ENCODE results near the gene HNRNPAB. TPM values are rescaled to one million over a fixed set of nuclear protein-coding genes. Genes with fewer than 3 reads are reported as not detected.

The HNRNPAB gene
- total RNA-seq, 1 donor from 2014 or later = 118 TPM

DNA sequence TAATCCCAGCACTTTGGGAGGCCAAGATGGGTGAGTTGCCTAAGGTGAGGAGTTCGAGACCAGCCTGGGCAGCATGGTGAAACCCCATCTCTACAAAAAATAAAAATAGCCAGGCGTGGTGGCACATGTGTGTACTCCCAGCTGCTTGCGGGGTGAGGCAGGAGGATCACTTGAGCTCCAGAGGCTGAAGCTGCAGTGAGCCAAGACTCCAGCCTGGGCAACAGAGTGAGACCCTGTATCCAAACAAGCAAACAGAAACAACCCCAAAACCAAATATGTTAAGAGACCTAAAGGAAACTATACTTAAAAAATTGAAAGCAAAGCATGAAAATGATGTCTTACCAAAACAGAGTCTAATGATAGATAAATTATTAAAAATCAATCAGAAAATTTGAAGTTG, 12.4 kb downstream of the HNRNPAB start:
- Mint-ChIP-seq H3K9me3 (no peaks in the 10 kb centered on the region), H3K27me3 (no peaks in the 10 kb centered on the region), H3K27ac (no peak overlapping the region), H3K36me3 (ENCODE audit: low read depth) (peaks cover 83% of the 10 kb centered on the region), H3K4me3 (no peak overlapping the region), H3K4me1 (peaks cover 20% of the 10 kb centered on the region)
- POLR2A ChIA-PET = interaction anchor here (1.7 kb wide), 1 partner anchor 12 kb away, joined by 13 read pairs; the partner anchor contains the start of gene HNRNPAB
- TF ChIP-seq, protein P1, sequence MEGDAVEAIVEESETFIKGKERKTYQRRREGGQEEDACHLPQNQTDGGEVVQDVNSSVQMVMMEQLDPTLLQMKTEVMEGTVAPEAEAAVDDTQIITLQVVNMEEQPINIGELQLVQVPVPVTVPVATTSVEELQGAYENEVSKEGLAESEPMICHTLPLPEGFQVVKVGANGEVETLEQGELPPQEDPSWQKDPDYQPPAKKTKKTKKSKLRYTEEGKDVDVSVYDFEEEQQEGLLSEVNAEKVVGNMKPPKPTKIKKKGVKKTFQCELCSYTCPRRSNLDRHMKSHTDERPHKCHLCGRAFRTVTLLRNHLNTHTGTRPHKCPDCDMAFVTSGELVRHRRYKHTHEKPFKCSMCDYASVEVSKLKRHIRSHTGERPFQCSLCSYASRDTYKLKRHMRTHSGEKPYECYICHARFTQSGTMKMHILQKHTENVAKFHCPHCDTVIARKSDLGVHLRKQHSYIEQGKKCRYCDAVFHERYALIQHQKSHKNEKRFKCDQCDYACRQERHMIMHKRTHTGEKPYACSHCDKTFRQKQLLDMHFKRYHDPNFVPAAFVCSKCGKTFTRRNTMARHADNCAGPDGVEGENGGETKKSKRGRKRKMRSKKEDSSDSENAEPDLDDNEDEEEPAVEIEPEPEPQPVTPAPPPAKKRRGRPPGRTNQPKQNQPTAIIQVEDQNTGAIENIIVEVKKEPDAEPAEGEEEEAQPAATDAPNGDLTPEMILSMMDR (IDR thresholded peaks at IDR 0.05) = no peak
- ATAC-seq (ENCODE audit: low read depth) (no peak), DNase-seq (no peak)
- CTCF ChIA-PET = no interaction called here
- intact Hi-C loops (cut with micrococcal nuclease) = no loop called here

DNA sequence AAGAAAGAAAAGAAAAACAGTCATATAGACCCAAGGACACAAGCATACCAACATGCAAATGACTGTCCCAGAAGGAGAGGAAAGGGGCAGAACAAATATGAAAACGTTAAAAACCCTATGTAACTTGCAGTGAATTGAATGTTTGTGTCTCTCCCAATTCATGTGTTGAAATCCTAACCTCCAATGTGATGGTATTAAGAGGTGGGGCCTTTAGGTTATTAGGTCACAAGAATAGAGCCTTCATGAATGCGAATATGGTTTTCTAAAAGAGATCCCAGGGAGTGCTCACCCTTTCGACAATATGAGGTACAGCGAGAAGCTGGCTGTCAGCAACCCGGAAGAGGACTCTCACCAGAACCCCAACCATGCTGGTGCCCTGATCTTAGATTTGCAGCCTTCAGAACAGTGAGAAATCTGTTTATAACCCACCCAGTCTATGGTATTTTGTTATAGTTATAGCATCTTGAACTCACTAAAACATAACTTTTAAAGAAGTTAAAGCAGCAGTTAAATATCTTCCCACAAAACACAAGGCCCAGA, 14.0 kb downstream of the HNRNPAB start:
- Mint-ChIP-seq H3K4me1 (peaks cover 22% of the 10 kb centered on the region), H3K36me3 (ENCODE audit: low read depth) (peaks cover 81% of the 10 kb centered on the region), H3K27me3 (no peaks in the 10 kb centered on the region), H3K9me3 (no peaks in the 10 kb centered on the region), H3K4me3 (no peak overlapping the region), H3K27ac (no peak overlapping the region)
- no peak for DNase-seq
- no peak for ATAC-seq (ENCODE audit: low read depth)
- CTCF ChIA-PET = no interaction called here
- TF ChIP-seq, protein P1 (IDR thresholded peaks at IDR 0.05) = no peak
- POLR2A ChIA-PET = no interaction called here
- intact Hi-C loops (cut with micrococcal nuclease) = no loop called here

DNA sequence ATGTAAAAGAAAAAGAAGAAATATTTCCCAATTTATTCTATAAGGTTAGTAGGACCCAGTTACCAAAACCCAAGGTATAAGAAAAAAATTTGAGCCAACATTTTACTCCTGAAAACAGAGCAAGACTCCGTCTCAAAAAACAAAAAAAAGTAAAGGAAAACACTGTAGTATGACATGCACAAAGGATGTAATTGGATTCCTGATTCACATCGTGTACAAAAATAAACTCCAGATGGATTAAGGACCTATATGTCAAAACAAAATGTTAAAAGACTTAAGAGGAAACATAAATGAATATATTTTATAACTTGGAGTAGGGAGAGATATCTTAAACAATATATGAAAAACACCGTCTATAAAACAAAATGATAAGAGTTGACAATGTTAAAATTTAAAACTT, 14.5 kb downstream of the HNRNPAB start:
- CTCF ChIA-PET = no interaction called here
- Mint-ChIP-seq H3K27me3 (no peaks in the 10 kb centered on the region), H3K4me1 (peaks cover 22% of the 10 kb centered on the region), H3K4me3 (no peak overlapping the region), H3K9me3 (no peaks in the 10 kb centered on the region), H3K27ac (no peak overlapping the region), H3K36me3 (ENCODE audit: low read depth) (peaks cover 79% of the 10 kb centered on the region)
- POLR2A ChIA-PET = no interaction called here
- intact Hi-C loops (cut with micrococcal nuclease) = no loop called here
- no peak for DNase-seq
- no peak for ATAC-seq (ENCODE audit: low read depth)
- TF ChIP-seq, protein P1 (IDR thresholded peaks at IDR 0.05) = no peak

DNA sequence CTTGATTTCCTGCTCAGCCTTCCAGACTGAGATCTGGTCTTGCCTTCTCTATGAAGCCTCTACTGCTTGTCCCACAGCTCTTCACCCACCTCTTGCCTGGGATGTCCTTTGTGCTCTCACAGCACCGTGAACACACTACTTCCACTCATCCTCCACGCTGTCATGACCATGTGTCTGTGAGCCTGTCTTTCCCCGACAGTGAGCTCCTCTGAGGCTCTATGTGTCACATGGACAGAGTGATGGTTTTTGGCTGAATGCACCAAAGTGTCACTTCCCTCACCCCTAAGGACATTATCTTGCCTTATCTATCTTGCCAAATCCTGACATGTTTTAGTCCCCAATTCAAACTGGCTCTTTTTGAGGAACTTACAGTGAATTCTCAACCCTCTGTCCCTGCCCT, 16.9 kb downstream of the HNRNPAB start:
- POLR2A ChIA-PET = interaction anchor here (0.9 kb wide), 1 partner anchor 17 kb away, joined by 3 read pairs; the partner anchor contains the start of gene HNRNPAB
- Mint-ChIP-seq H3K36me3 (ENCODE audit: low read depth) (peaks cover 78% of the 10 kb centered on the region), H3K4me1 (peaks cover 14% of the 10 kb centered on the region), H3K27ac (peak overlapping the region; percentile 24), H3K27me3 (no peaks in the 10 kb centered on the region), H3K9me3 (no peaks in the 10 kb centered on the region), H3K4me3 (no peak overlapping the region)
- TF ChIP-seq, protein P1 (IDR thresholded peaks at IDR 0.05) = no peak
- ATAC-seq (ENCODE audit: low read depth) (no peak), DNase-seq (no peak)
- CTCF ChIA-PET = no interaction called here
- intact Hi-C loops (cut with micrococcal nuclease) = no loop called here

DNA sequence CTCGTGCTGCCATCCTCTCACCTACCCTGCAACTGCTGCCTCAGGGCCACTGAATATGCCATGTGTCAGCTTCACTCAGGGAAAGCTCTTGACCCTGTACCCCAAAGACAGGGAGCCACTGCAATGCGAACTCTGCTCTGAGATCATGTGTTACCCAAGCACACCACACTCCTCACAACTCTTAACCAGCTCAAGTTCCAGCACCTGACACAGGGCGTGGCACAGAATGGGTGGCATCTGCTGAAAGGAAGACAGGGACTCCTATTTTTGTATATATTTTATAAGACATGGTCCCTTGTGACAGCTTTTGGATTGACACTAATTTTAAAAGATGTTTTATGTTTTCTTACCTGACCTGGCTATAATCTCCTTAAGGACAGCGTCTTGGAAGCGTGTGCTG, 17.5 kb downstream of the HNRNPAB start:
- H3K27me3 Mint-ChIP-seq = no peaks in the 10 kb centered on the region
- peaks cover 9% of the 10 kb centered on the region for H3K4me1 Mint-ChIP-seq
- H3K4me3 Mint-ChIP-seq = no peak overlapping the region
- TF ChIP-seq, protein P1 (IDR thresholded peaks at IDR 0.05) = no peak
- H3K36me3 Mint-ChIP-seq (ENCODE audit: low read depth) = peaks cover 77% of the 10 kb centered on the region
- H3K27ac Mint-ChIP-seq = peak overlapping the region; percentile 24
- POLR2A ChIA-PET = interaction anchor here (0.9 kb wide), 1 partner anchor 17 kb away, joined by 3 read pairs; the partner anchor contains the start of gene HNRNPAB
- ATAC-seq (ENCODE audit: low read depth) = no peak
- DNase-seq = no peak
- intact Hi-C loops (cut with micrococcal nuclease) = no loop called here
- no peaks in the 10 kb centered on the region for H3K9me3 Mint-ChIP-seq
- CTCF ChIA-PET = no interaction called here

Measured in activated B cell treated with CpG ODN at 0.5 μM for 24 hours (primary cell).